IMR-90 (cell line): ENCODE measurements around the gene ATP6V0A4. TPM values are rescaled to one million over a fixed set of nuclear protein-coding genes. Genes with fewer than 3 reads are reported as not detected.

Experiments
- polyA plus RNA-seq, 3 experiments: library from polyadenylated mRNA; depleted of rRNA; stranded (reverse); fragments of >200 nt; gene quantifications; 2 replicates each; pipeline ENCODE4 v1.2.3, GENCODE V29; 2012; ENCODE audit warnings: low replicate concordance in 1 of 3
- total RNA-seq: library from RNA; depleted of rRNA; stranded (reverse); fragments of >200 nt; gene quantifications from 2 replicates; pipeline ENCODE4 v1.2.3, GENCODE V29; 2012; rRNA removed

The ATP6V0A4 gene
- total and polyA plus RNA-seq, 2 of the 4 experiments (the other 2 are of a cell fraction): 0.05 to 0.18 TPM

Other genes with a start within 250 kb of the ATP6V0A4 start
- not detected in 2 replicates for gene SVOPL, start 96.8 kb downstream of the ATP6V0A4 start, total RNA-seq
- not detected in 2 replicates for gene SVOPL, start 96.8 kb downstream of the ATP6V0A4 start, polyA plus RNA-seq (2012; rRNA removed)
- not detected in 2 replicates for gene TMEM213, start 202 bp downstream of the ATP6V0A4 start, total RNA-seq
- gene TMEM213, start 202 bp downstream of the ATP6V0A4 start, polyA plus RNA-seq (2012; rRNA removed): not detected in 2 replicates
- 1.1 and 1.3 TPM in 2 replicates for gene KIAA1549, start 183.2 kb upstream of the ATP6V0A4 start, total RNA-seq
- 3.2 and 3.3 TPM in 2 replicates for gene KIAA1549, start 183.2 kb upstream of the ATP6V0A4 start, polyA plus RNA-seq (2012; rRNA removed)
- 4.5 and 4.7 TPM in 2 replicates for gene ZC3HAV1L, start 237.8 kb upstream of the ATP6V0A4 start, total RNA-seq
- 7.4 and 9.4 TPM in 2 replicates for gene ZC3HAV1L, start 237.8 kb upstream of the ATP6V0A4 start, polyA plus RNA-seq (2012; rRNA removed)